Epithelial cell of proximal tubule (primary cell): ENCODE data around the gene TRAK1. TPM values are rescaled to one million over a fixed set of nuclear protein-coding genes. Genes with fewer than 3 reads are reported as not detected.

Experiments
- DNase-seq: peaks from one replicate; pipeline ENCODE4 v3.0.0-alpha.2; 2011; ENCODE audit warnings: low read depth
- H3K4me3 ChIP-seq: 2 replicates; pipeline ENCODE4 v1.5.1; 2011; ENCODE audit warnings: low read depth, mild to moderate bottlenecking, low read length
- CTCF ChIP-seq: conservative IDR thresholded peaks from 2 replicates; pipeline ENCODE4 v1.5.1; 2012; ENCODE audit warnings: low read depth, mild to moderate bottlenecking, low read length
- total RNA-seq: library from RNA; depleted of rRNA; stranded (reverse); fragments of >200 nt; gene quantifications from 2 replicates; pipeline ENCODE4 v1.2.3, GENCODE V29; 2015

TRAK1 gene
- total RNA-seq, 1 donor from 2014 or later = 22.4 TPM

DNA sequence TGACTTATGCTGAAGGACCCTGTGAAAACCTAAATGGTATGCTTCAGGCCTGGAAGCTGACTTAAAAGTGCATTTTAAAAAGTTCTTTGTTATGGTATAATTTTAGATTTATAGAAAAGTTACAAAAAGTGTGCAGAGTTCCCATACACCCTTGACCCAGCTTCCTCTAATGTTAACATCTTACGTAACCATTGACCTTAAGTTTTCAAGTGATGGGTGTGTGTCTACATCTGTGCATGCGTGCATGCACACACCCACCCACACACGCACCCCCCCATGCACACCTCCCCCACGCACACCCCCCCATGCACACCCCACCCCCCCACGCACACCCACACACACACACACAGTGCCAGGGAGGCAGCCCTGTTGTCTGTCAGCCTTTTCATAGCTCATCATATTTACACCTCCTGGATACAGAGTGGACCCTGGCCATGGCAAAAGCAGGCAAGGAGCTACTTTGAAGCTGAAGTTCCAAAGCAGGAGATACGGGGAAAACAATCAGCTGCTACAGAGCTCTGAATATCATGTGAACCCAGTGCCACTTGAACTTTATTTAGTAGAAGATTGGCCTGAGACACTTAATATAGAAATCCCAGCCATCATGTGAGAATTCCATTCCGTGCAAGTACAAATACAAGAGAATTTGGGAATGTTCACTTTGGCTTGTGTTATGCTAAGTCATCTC, 30.0 kb upstream of the TRAK1 start:
- no peak overlapping the region for H3K4me3 ChIP-seq
- TF ChIP-seq CTCF = no peak
- DNase-seq = no peak

- no peak for TF ChIP-seq CTCF
- peak; percentile 54 for DNase-seq
- no peak overlapping the region for H3K4me3 ChIP-seq
Observed at GRCh38 chr3:42061713-42062380, 29.3 kb upstream of the TRAK1 start.

GRCh38 chr3:42062464-42062863, 28.7 kb upstream of the TRAK1 start:
- TF ChIP-seq CTCF = no peak

GRCh38 chr3:42063888-42064287, 27.3 kb upstream of the TRAK1 start:
- TF ChIP-seq CTCF = no peak
- DNase-seq = no peak
- H3K4me3 ChIP-seq = no peak overlapping the region

More at GRCh38 chr3:42062464-42062863, 28.7 kb upstream of the TRAK1 start:
- H3K4me3 ChIP-seq = no peak overlapping the region
- DNase-seq = no peak

DNA sequence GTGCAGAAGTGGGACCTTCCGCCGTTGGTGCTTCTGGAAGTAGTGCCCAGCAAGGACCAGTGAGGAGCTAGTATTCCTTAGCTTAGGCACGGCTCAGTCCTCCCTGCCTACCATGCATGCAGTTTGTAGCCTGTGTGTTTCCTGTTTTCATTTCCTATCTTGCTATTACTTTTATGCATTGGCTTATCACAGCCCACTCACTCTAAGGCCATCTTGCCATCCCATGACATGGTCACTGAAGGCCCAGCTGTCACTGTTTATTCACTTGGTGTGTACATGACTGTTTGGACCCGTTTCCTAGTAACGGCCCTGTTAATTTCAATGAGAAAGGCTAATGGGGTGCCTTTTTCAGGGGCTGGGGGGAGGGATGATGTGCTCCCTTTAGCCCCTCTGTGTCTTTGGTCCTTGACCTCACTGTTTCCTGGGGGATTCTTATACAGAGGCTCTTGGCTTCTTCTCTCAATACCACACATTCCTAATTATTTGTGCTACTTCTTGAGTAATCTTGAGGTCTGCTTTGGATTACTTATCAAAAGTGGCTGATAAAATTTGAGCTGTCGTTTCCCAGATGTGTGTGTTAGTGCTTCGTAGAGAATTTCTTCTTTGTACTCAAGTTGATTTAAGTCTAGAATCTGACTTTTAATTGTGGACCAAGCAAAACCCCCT, 24.5 kb upstream of the TRAK1 start:
- H3K4me3 ChIP-seq = no peak overlapping the region
- no peak for TF ChIP-seq CTCF
- DNase-seq = no peak

- no peak for DNase-seq
- TF ChIP-seq CTCF = no peak
- H3K4me3 ChIP-seq = no peak overlapping the region
Observed at GRCh38 chr3:42067326-42067725, 23.8 kb upstream of the TRAK1 start.
